NCI-H774 (cell line): Measurements from ENCODE around the gene PARP15.
"Not testable (repeated sequence)": the region's sequence is repeated elsewhere in the genome, so short reads cannot be mapped to it uniquely, and the experiment has no call there.

Experiments used
- DNase-seq: peaks from one replicate; lab custom pipeline; 2025; lab: John Stamatoyannopoulos, UW

The PARP15 gene

DNA sequence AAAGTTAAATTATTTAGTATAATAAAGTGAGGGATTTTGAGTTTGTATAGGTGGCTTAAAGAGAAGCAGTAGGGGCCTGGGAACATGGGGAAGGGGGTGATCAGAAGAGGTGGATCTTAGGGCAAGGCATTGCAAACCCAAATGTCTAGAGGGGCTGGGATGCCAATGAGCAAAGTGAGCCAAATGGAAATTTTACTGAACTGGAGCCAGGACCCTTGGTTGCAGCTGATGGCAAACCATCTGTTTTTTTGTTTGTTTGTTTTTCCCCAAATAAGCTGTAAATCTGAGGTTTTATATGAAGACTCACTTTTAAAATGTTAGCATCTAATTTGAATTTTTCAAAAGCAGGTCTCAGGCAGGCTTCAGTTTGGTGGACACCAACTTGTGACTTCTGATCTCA, 88.4 kb downstream of the PARP15 start:
- DNase-seq = no peak

DNA sequence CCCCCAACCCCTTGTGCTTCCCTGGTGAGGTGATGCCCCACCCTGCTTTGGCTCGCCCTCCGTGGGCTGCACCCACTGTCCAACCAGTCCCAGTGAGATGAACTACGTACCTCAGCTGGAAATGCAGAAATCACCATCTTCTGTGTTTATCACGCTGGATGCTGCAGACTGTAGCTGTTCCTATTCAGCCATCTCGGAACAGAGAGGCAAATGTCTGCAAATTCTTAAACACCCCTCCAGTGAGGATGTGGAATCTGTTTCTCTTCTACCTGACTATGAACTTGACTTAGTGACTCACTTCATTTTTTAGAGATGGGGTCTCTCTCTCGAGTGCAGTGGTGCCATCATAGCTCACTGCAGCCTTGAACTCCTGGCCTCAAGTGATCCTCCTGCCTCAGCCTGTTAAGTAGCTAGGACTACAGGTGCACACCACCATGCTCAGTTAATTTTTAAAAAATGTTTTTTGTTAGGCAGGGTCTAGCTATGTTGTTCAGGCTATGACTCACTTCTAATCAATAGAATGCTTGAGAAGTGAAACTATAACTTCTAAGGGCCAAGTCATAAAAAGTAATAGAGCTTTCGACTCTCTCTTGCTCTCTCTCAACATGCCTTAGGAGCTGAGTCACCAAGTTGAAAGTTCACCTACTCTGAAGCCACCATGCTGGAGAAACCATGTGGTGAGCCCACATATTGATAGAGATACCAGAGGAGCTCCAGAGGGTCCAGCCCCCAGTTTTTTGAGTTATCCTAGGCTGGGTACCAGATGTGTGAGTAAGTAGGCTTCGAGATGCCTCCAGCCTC, 91.7 kb downstream of the PARP15 start:
- DNase-seq = no peak

DNA sequence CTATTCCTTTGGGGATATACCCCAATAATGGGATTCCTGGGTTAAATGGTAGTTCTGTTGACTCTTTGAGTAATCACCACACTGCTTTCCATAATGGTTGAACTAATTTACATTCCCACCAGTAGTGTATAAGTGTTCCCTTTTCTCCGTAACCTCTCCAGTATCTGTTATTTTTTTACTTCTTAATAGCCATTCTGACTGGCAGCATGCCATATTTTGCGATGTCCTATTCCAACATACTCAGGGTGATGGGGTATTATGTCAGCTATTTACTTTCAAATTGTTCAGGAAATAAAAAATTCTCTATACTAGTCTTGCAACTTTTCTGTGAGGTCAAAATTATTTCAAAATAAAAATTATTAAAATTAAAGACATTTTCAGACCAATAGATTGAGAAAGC, 94.1 kb downstream of the PARP15 start:
- no peak for DNase-seq

DNA sequence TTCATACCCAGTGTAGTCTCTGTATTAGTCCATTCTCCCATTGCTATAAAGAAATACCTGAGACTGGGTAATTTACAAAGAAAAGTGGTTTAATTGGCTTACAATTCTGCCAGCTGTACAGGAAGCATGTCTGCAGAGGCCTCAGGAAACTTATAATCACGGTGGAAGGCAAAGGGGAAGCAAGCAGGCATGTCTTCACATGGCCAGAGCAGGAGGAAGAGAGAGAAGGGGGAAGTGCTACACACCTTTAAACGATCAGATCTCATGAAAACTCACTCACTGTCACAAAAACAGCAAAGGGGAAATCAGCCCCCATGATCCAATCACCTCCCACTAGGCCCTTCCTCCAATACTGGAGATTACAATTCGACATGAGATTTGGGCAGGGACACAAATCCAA, 96.9 kb downstream of the PARP15 start:
- no peak for DNase-seq

DNA sequence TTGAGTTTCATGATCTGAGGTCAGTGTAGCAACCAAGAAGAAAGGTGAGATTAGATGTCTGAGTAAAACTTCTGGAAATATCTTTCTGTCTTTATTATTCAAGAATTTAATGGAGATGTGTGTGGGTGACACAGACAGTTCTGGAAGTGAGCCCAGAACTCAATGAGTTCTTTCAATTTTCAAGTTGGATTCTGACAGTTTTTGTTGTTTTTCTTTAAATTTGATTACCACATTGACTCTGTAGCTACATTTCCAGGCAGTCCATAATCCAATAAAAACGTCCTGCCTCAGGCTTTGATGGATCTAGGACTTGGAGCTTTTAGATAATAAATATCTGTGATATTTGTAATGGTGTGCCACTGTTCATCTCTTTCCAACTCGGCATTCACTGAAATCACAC, 99.3 kb downstream of the PARP15 start:
- no peak for DNase-seq

DNA sequence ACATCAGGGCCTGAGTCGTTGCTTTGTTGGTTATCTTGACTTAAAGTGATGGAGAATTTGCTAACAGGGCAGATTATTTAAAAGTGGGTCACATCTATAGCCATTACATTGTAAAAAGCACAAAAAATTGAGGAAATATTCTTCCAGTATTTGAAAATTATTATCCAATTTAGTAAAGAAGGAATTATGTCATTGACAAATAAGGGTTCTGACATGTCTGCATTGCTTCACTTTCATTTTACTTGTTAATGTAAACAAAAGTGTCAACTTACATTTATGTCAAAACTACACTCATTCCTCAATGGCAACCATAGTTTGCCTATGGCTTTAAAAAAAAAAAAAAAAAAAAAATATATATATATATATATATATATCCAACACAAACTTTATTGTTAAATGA, 99.8 kb downstream of the PARP15 start:
- no peak for DNase-seq

DNA sequence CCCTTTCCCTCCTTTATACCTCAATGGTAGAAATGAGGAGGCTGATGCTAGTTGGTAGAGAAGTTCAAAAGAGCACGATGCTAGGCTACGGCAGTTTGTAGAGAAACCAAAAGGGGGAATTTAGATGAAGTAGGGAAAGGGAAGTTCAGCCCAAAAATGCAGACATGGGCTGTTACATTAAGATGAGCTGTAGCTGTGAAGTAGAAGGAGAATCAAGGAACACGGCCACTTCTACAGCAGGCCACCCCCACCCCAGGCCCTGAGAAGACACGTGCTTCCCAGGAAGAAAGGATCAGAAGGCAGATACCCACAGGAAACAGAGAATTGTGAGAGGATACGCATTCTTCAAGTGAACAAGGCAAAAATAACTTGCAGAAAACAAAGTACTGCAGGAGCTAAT, 101.1 kb downstream of the PARP15 start:
- DNase-seq = no peak

DNA sequence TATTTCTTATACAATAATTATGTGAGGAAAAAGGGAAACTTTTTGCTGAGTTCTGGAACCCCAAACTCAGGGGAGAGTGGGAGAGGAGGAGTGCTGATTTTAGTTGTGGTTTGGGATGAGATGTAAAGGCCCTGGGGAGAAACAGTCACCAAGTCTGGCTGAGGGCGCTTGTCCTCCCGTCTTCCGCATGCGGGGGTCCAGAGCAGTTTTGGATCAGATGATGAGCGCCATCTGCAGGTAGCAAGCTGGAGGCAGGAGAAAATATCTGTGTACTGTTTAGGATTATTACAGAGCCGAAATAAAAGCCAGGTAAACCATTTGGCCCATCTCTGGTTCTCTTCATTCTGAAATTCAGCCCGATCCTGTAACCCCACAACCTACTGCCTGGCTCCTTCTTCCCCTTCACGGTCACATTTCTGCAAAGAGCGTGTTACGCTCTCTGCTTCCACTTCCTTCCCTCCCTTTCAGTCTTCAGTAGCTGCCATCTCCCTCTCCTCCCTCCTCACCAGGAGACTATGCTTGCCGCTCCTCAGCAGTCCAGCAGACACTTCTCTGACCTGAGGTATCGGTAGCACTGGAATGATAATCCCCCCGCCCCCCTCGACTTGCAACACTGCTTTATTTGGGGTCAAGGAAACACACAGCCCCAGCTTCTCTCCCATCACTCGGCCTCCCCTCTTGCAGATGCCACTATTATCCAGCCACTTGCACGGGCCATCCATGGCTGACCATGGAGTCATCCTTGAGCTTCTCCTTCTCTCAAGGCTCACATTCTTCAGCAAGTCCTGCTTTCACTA, 101.8 kb downstream of the PARP15 start:
- DNase-seq = peak; percentile 33

DNA sequence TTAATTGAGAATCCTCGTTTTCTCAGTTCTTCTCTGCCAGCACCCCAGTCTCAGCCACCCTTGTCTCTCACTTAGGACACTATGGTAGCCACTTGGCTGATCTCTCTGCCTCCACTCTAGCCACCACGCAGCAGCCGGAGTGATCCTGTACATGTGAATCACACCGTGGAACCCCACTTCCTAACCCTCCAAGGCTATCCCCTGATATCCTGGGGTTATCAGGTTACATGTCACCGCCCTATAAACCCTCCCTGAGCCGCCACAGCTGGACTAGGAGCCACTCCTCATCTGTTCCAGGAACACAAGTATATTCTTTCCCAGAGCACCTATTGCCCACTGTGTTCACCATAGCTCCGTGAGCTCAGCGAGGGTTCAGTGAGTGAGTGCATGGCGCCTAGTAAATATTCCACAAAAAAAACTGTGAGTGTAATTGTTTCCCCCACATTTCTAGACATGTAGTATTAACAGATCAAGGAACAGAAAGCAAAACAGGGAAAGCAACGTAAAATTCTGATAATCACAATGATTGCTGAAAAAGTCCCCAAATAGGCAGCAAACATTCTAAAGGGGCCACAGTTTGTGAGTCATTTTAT, 102.5 kb downstream of the PARP15 start:
- DNase-seq = no peak

DNA sequence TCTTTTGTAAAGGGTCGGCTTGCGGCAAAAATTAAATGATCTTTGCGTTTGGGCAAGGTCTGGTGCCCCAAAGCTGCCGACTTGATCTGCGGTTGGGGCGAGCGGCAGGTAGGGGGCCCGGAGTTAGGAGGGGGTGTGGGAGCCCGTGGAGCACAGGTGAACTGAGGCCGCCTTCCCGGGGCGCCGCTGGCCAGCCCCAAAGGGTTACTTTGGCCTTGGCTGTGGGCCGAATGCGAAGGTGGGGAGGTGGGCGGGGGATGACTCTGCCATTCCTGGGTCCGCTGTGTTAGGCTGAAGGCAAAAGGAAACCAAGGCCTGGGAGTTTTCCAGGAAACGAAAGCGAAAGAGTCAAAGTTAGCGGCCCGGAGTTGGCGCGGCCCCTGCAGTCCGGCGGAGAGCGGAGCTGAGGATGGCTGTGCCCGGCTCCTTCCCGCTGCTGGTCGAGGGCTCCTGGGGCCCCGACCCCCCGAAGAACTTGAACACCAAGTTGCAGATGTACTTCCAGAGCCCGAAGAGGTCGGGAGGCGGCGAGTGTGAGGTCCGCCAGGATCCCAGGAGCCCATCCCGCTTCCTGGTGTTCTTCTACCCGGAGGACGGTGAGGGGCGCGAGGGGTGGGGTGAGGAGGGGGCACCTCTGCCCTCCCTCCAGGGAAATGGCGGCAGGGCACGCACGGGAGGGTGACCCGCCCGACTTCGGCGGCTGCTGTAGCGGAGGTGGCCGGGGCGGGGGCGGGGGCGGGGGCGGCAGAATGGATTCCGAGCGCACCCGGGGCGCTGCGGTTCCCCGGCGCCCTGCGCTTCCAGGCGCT, 103.2 kb downstream of the PARP15 start, which contains the start of gene PARP14:
PARP14 (plus strand) TSS at position 365 of the 809 bp plus-strand sequence; CDS start at position 410, 45 bp downstream.
- DNase-seq = peak; percentile 13

DNA sequence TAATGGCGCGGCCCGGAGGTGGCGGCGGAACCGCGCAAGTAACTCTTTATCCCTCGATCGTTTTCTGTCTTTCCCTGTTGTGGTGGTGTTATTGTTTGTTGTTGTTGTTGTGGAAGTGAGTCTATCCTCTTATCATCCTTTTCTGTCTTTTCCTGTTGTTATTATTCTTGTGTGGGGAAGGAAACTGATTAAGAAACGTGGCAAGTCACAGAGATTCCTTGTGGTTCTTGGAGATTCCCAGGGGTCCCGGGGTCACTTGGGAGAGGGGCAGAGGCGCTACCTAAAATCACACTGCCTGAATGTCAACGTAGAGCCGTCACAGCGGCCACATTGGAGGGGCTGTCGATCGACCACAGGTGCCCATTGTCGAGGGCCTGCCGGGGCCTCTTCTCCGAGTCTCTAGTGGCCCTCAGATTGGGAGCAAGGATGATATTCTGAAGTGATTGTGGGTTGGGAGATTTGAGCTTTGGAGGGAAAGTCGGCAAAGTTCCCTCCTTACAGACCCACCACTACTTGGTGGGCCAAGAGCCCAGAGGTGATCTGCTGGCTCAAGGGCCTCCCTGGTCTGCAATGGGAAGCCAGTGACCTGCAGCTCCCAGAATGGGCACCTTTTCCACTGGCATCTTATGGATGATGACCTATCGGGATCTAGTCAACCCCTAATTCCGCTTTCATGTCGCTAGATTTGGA, 104.0 kb downstream of the PARP15 start:
- no peak for DNase-seq

DNA sequence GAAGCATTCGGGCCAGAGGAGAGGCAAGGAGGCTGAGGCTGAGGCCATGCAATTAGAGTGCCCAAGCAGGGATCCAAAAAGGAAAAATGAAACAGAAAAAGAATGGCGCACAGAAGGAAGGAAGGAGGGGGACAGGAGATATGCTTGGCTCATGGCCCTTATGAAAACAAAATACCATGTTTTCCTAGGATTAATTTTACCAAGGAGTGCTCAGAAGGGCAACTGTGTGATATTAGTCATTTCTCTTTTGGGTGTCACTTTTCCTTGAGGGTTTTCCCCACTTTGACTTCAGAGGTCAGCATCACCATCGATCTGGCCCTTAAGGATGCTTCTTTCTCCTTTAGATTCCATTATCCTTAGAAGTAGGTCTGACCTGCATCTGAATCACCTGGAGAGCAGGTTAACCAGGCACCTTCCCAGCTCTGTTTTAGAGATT, 104.5 kb downstream of the PARP15 start:
- no peak for DNase-seq

DNA sequence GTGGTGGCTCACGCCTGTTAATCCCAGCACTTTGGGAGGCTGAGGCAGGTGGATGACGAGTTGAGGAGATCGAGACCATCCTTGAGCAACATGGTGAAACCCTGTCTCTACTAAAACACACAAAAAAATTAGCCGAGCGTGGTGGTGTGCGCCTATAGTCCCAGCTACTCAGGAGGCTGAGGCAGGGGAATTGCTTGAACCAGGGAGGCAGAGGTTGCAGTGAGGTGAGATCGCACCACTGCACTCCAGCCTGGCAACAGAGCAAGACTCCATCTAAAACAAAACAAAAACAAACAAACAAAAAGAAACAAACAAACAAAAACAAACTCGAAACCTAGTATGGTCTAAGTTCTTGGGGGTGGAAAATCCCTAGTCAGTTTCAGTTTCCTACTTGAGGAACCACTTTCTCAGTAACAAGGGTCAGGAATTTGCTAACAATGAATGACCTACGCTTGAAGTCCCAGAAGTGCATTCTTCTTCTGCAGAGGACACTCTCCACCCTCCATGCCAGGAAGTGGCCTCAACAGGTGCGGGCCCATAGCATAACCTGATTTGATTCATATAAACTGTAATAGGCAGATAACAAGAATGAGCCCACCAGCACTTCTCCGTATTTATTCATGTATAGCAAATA, 105.4 kb downstream of the PARP15 start:
- DNase-seq = not testable (repeated sequence)

DNA sequence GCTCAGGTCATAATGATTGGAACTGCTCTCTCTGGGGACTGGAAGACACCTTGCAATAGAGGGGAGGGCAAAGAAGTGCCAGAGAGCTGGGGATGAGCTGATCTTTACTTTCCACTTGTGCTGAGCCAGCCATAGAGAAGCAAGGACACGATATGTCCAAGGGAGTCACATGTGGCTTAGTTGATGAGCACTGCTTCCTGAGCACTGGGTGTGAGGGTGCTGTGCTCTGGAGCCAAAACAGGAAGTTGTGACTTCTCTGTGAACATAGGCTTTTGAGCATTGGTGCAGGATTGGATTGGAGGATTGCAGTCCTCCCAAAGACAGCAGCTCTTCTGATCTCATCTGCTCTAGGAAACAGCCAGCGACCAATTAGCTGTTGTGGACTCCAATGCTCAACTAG, 109.8 kb downstream of the PARP15 start:
- no peak for DNase-seq
